GM12878 (cell line): ENCODE data around the gene CFDP1. TPM values are rescaled to one million over a fixed set of nuclear protein-coding genes. Genes with fewer than 3 reads are reported as not detected.

Source experiments
- ATAC-seq: fragments of 200-7000 bp; cut with Tn5 transposase; 3 replicates; pipeline ENCODE4 v1.9.1; 2020; ENCODE audit warnings: mild to moderate bottlenecking, moderate library complexity
- BruUV-seq: library from RNA; stranded (reverse); fragments of 400-500 nt; replicated peaks from 2 replicates; lab custom pipeline; 2021; lab: Mats Ljungman, UMichigan
- CTCF ChIA-PET: fragments of 300-600 bp; sonication (Branson Sonifier 250); formaldehyde crosslinking; extraction: SDS; loops from one replicate; lab custom pipeline; 2021; ENCODE audit warnings: inconsistent platforms; lab: Yijun Ruan, JAX
- POLR2A ChIA-PET: fragments of 350-600 bp; formaldehyde crosslinking; extraction: SDS; loops from one replicate; lab custom pipeline; 2021; ENCODE audit warnings: inconsistent platforms; lab: Charles Lee
- RAD21 ChIA-PET: fragments of 300-600 bp; sonication (Branson Sonifier 250); formaldehyde crosslinking; loops from one replicate; lab custom pipeline; 2023; ENCODE audit warnings: antibody characterized with exemption; ENCODE audit not compliant: unreplicated experiment; lab: Charles Lee
- SMC1A ChIA-PET: fragments of 300-600 bp; sonication (Branson Sonifier 250); formaldehyde crosslinking; loops from one replicate; lab custom pipeline; 2023; ENCODE audit not compliant: unreplicated experiment, uncharacterized antibody; lab: Charles Lee
- DNase-seq: peaks from one replicate; pipeline ENCODE4 v3.0.0-alpha.2; 2011; ENCODE audit warnings: low read depth, low spot score
- FAIRE-seq: peaks from 3 replicates; lab custom pipeline; 2011; peaks lifted over from hg19 to GRCh38; lab: Jason Lieb, UNC
- H2AFZ ChIP-seq: 2 replicates; pipeline ENCODE4 v1.6.0; 2011; ENCODE audit warnings: low read depth, low read length, control low read depth; ENCODE audit not compliant: control insufficient read depth
- H3K27ac ChIP-seq: 2 replicates; pipeline ENCODE4 v1.5.1; 2011; ENCODE audit warnings: control low read depth; ENCODE audit not compliant: control insufficient read depth, insufficient read depth
- H3K27me3 ChIP-seq, 2 experiments: replicated peaks in 1 of 2; 2 replicates each; pipeline versions ENCODE4 v1.6.0 to v1.6.1; 2011; ENCODE audit warnings: low read length in 1 of 2; ENCODE audit not compliant: control insufficient read depth in 2 of 2, insufficient read depth in 2 of 2
- H3K36me3 ChIP-seq, 2 experiments: 2 replicates each; pipeline ENCODE4 v1.5.1; 2011; ENCODE audit warnings: low read length in 1 of 2; ENCODE audit not compliant: control insufficient read depth in 2 of 2, insufficient read depth in 2 of 2
- H3K4me1 ChIP-seq: 2 replicates; pipeline ENCODE4 v1.6.1; 2011; ENCODE audit warnings: mild to moderate bottlenecking, low read length, moderate library complexity, mixed read lengths; ENCODE audit not compliant: control insufficient read depth, insufficient read depth
- H3K4me2 ChIP-seq: 2 replicates; pipeline ENCODE4 v1.6.0; 2011; ENCODE audit warnings: control low read depth; ENCODE audit not compliant: control insufficient read depth, insufficient read depth
- H3K4me3 ChIP-seq: fragments of 200-600 bp; sonication (generic); 2 replicates; pipeline ENCODE4 v1.5.1; 2016
- H3K79me2 ChIP-seq: 2 replicates; pipeline ENCODE4 v1.6.0; 2011; ENCODE audit warnings: low read length; ENCODE audit not compliant: control insufficient read depth, insufficient read depth
- H3K9ac ChIP-seq: 2 replicates; pipeline ENCODE4 v1.8.0; 2011; ENCODE audit warnings: low read length, control low read depth, mixed read lengths; ENCODE audit not compliant: control insufficient read depth, insufficient read depth
- H3K9me3 ChIP-seq: replicated peaks from 3 replicates; pipeline ENCODE4 v1.5.1; 2011; ENCODE audit warnings: mild to moderate bottlenecking, low read length; ENCODE audit not compliant: control insufficient read depth, insufficient read depth
- H4K20me1 ChIP-seq: 2 replicates; pipeline ENCODE4 v1.6.0; 2011; ENCODE audit not compliant: control insufficient read depth, insufficient read depth
- BHLHE40 ChIP-seq, 2 experiments: fragments of 450-650 bp in 1 of 2; IDR thresholded peaks; 2 replicates each; pipeline ENCODE4 v1.6.1; 2011 to 2017; ENCODE audit warnings: low read depth in 2 of 2, borderline replicate concordance in 1 of 2, improper control_type of control experiment in 1 of 2, low read length in 1 of 2, mild to moderate bottlenecking in 1 of 2
- CEBPB ChIP-seq, 2 experiments: fragments of 150-350 bp in 1 of 2; IDR thresholded peaks; 2 replicates each; pipeline ENCODE4 v1.6.1; 2012 to 2014; ENCODE audit warnings: low read depth in 2 of 2, low read length in 2 of 2, borderline replicate concordance in 1 of 2, inconsistent platforms in 1 of 2
- HDAC2 ChIP-seq: fragments of 200-600 bp; sonication (generic); IDR thresholded peaks from 2 replicates; pipeline ENCODE4 v1.6.1; 2017
- KDM1A ChIP-seq: fragments of 200-600 bp; sonication (generic); IDR thresholded peaks from 2 replicates; pipeline ENCODE4 v1.6.1; 2016; ENCODE audit warnings: borderline replicate concordance
- RAD21 ChIP-seq: IDR thresholded peaks from 2 replicates; pipeline ENCODE4 v1.6.1; 2011; ENCODE audit warnings: mild to moderate bottlenecking, low read depth, low read length, moderate library complexity; ENCODE audit not compliant: insufficient read depth
- RUNX3 ChIP-seq: IDR thresholded peaks from 2 replicates; pipeline ENCODE4 v1.6.1; 2012; ENCODE audit warnings: low read length, inconsistent platforms
- SRF ChIP-seq, 2 experiments: IDR thresholded peaks; 2 replicates each; pipeline ENCODE4 v1.6.1; 2011; ENCODE audit warnings: low read depth in 2 of 2, low read length in 2 of 2, mild to moderate bottlenecking in 1 of 2, moderate library complexity in 1 of 2
- WGBS: methylation state at CpG from one replicate; pipeline ENCODE4 v1.1.6; 2016; ENCODE audit warnings: low lambda C conversion rate; ENCODE audit not compliant: insufficient replicate concordance, insufficient coverage; ENCODE audit errors: missing lambda C conversion rate; 5-methylcytosine and 5-hydroxymethylcytosine counted together
- in situ Hi-C: fragments of 300-500 bp; cut with MboI; formaldehyde crosslinking; loops from 9 replicates; pipeline ENCODE4 v1.14.3; 2018; ENCODE audit warnings: mixed read lengths
- intact Hi-C: fragments of 100-400 bp; cut with micrococcal nuclease; formaldehyde crosslinking; loops from one replicate; pipeline ENCODE4 v1.14.2; 2022; ENCODE audit not compliant: unreplicated experiment
- polyA plus RNA-seq, 11 experiments: library from polyadenylated mRNA; depleted of rRNA in 4 of 11; unstranded in 6 of 11; stranded (reverse) in 5 of 11; fragments of >200 nt; fragmentation: Nextera tagmentation in 4 of 11; fragmentation: Illumina TruSeq in 1 of 11; extraction: Ambion mirVana in 4 of 11; extraction: Trizol in 1 of 11; gene quantifications; 1 replicate in 1 of 11; 2 replicates in 10 of 11; pipeline versions ENCODE4 v1.2.1 to v1.2.3, GENCODE V29; 2011 to 2016; ENCODE audit warnings: inconsistent platforms in 2 of 11, missing spikeins in 2 of 11, low read depth in 1 of 11
- total RNA-seq, 4 experiments: library from RNA; depleted of rRNA in 3 of 4; stranded (reverse); fragments of >200 nt in 3 of 4; fragmentation: Illumina TruSeq in 1 of 4; extraction: Trizol in 1 of 4; gene quantifications; 2 replicates each; pipeline versions ENCODE4 v1.2.1 to v1.2.3, GENCODE V29; 2013 to 2021
- TF ChIP-seq, protein P1 (sequence below): fragments of 450-650 bp; IDR thresholded peaks from 2 replicates; pipeline ENCODE4 v1.6.1; 2016; ENCODE audit warnings: mild to moderate bottlenecking

Gene CFDP1
- total and polyA plus RNA-seq, 10 of the 15 experiments (the other 5 are each of a cell fraction or from before 2014, with no cell fraction given): 22.3 to 64.8 (median 36.7) TPM

DNA sequence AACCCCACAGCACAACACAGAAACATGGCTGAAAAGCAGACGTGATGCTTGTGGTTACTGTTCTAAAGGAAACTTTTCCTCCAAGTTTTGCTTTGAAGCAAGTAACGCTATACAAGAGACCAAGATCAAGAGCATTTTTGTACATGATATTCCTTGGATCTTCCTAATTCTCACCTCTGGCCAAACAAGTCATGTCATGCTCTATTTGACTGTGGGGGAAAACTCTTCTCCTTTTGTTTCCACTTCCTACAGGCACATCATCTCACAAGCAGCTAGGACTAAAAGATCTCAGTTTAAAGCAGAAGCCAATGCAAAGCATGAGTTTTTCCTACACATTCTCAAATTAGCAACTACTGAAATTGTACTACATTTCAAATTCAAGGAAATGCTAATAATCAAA lies 50.7 kb downstream of the CFDP1 start:
- DNase-seq (no peak), FAIRE-seq (no peak), ATAC-seq (no peak)
- ChIA-PET SMC1A (interaction anchor here (0.6 to 7.2 kb wide), 10 partner anchors 10 to 313 kb away, joined by 3 to 91 read pairs (median 7); partner anchors contain the start of gene CFDP1), RAD21 (interaction anchor here (1.1 to 10.8 kb wide), 6 partner anchors 9 to 185 kb away, joined by 3 to 150 read pairs (median 5); no protein-coding TSS in a partner anchor), CTCF (interaction anchor here (0.6 to 12.2 kb wide), 6 partner anchors 22 to 392 kb away, joined by 3 to 243 read pairs (median 4); no protein-coding TSS in a partner anchor), POLR2A (interaction anchor here (0.5 kb wide), 1 partner anchor 318 kb away, joined by 3 read pairs; no protein-coding TSS in a partner anchor)
- TF ChIP-seq RUNX3: 0 out of 2 replicates have a peak, but pooled peaks have one; percentile 5
- TF ChIP-seq, protein P1, sequence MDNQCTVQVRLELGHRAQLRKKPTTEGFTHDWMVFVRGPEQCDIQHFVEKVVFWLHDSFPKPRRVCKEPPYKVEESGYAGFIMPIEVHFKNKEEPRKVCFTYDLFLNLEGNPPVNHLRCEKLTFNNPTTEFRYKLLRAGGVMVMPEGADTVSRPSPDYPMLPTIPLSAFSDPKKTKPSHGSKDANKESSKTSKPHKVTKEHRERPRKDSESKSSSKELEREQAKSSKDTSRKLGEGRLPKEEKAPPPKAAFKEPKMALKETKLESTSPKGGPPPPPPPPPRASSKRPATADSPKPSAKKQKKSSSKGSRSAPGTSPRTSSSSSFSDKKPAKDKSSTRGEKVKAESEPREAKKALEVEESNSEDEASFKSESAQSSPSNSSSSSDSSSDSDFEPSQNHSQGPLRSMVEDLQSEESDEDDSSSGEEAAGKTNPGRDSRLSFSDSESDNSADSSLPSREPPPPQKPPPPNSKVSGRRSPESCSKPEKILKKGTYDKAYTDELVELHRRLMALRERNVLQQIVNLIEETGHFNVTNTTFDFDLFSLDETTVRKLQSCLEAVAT: no peak
- 100% methylated on average over 2 of the region's 2 CpGs for WGBS
- intact Hi-C loops: no loop called here
- Histone ChIP-seq H3K4me2 (no peak overlapping the region), H3K9ac (no peak overlapping the region), H3K36me3 (peaks cover 0 to 1% of the 10 kb centered on the region in 2 experiments; a peak in 1 of 4 replicates), H2AFZ (no peak overlapping the region), H3K27me3 (no peaks in the 10 kb centered on the region), H3K9me3 (no peaks in the 10 kb centered on the region), H3K79me2 (no peaks in the 10 kb centered on the region), H3K4me1 (peaks cover 37% of the 10 kb centered on the region), H3K4me3 (no peak overlapping the region), H4K20me1 (no peaks in the 10 kb centered on the region), H3K27ac (no peak overlapping the region)
- in situ Hi-C loops: no loop called here
- no TSS peak for BruUV-seq

DNA sequence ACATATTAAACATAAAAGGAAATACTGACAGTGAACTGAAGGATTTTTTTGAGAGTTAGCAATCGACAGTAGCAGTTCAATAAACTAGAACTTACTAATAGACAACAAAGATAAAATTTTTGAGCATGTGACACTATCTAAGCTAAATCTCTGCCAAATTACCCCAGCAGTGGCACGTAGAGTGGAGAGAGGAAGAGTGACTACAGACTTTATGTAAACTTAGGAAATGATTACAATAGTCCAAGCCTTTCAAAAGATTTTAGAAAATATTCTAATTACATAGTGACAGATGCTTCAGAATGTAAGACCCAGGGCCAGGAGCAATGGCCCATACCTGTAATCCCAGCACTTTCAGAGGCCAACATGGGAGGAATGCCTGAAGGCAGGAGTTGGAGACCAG lies 52.4 kb downstream of the CFDP1 start:
- H3K36me3 ChIP-seq: peaks cover 0 to 1% of the 10 kb centered on the region in 2 experiments; a peak in 1 of 4 replicates
- DNase-seq (no peak), FAIRE-seq (no peak), ATAC-seq (no peak)
- ChIA-PET RAD21 (interaction anchor here (0.8 to 10.8 kb wide), 18 partner anchors 9 to 518 kb away, joined by 3 to 150 read pairs (median 4); no protein-coding TSS in a partner anchor), SMC1A (interaction anchor here (0.6 to 7.2 kb wide), 15 partner anchors 9 to 181 kb away, joined by 3 to 91 read pairs (median 4); no protein-coding TSS in a partner anchor), CTCF (interaction anchor here (1.2 to 12.2 kb wide), 10 partner anchors 9 to 180 kb away, joined by 3 to 243 read pairs (median 6); partner anchors contain the start of gene CFDP1), POLR2A (interaction anchor here (1.0 to 1.9 kb wide), 3 partner anchors 60 to 135 kb away, joined by 4 to 13 read pairs (median 9); no protein-coding TSS in a partner anchor)
- BruUV-seq: no TSS peak
- H3K27ac ChIP-seq: no peak overlapping the region
- no peaks in the 10 kb centered on the region for H3K79me2 ChIP-seq
- no peaks in the 10 kb centered on the region for H3K27me3 ChIP-seq
- peak overlapping the region; percentile 71; the same call in 1 of the 2 replicates for H3K4me2 ChIP-seq
- H3K4me1 ChIP-seq: peaks cover 38% of the 10 kb centered on the region
- H4K20me1 ChIP-seq: no peaks in the 10 kb centered on the region
- intact Hi-C loops: loop anchor here (1.0 kb wide), 1 partner anchor 61 kb away; no protein-coding TSS in a partner anchor
- no peak overlapping the region for H3K9ac ChIP-seq
- in situ Hi-C loops: no loop called here
- TF ChIP-seq SRF (IDR thresholded peaks at IDR 0.05; ENCODE audit: low read depth in 2 of 2, low read length in 2 of 2) (no peak), CEBPB (IDR thresholded peaks at IDR 0.05; ENCODE audit: borderline replicate concordance in 1 of 2, low read depth in 2 of 2, low read length in 2 of 2) (no peak), RAD21 (no peak), HDAC2 (no peak), BHLHE40 (IDR thresholded peaks at IDR 0.05; ENCODE audit: borderline replicate concordance in 1 of 2, low read depth in 2 of 2, low read length in 1 of 2) (no peak), KDM1A (no peak)
- WGBS: 50% methylated on average over 2 of the region's 2 CpGs
- H3K4me3 ChIP-seq: no peak overlapping the region
- H2AFZ ChIP-seq: no peak overlapping the region
- no peaks in the 10 kb centered on the region for H3K9me3 ChIP-seq
